ENCODE results near the gene ZGLP1.

Gene ZGLP1

GRCh38 chr19:10271543-10272086, 38.0 kb downstream of the ZGLP1 start:
- no peak for TF ChIP-seq CTCF (IDR thresholded peaks at IDR 0.05; ENCODE audit: extremely low read depth, insufficient read depth, missing control alignments)
- in situ Hi-C loops (cut with MboI; ENCODE audit: low pct_unique_long_range_greater_than_20kb, low sequenced_read_pairs, unreplicated experiment), result loop anchor here (5.0 to 25.0 kb wide), 2 partner anchors 116 to 334 kb away; partner anchors contain the start of gene OLFM2
- DNase-seq (ENCODE audit: low spot score), result peak; percentile 72

- no peak for TF ChIP-seq CTCF (IDR thresholded peaks at IDR 0.05; ENCODE audit: extremely low read depth, insufficient read depth, missing control alignments)
- DNase-seq (ENCODE audit: low spot score), result peak; percentile 82
- in situ Hi-C loops (cut with MboI; ENCODE audit: low pct_unique_long_range_greater_than_20kb, low sequenced_read_pairs, unreplicated experiment), result loop anchor here (5.0 to 25.0 kb wide), 2 partner anchors 116 to 334 kb away; partner anchors contain the start of gene OLFM2
These were observed 38.8 kb downstream of the ZGLP1 start, which contains the start of gene ICAM1 for GRCh38 chr19:10270616-10271394. TSS of gene ICAM1 (plus strand) at chr19:10271120. CDS start at chr19:10271160, 40 bp downstream.

GRCh38 chr19:10270180-10270615, 39.4 kb downstream of the ZGLP1 start:
- peak; percentile 70 for DNase-seq (ENCODE audit: low spot score)
- in situ Hi-C loops (cut with MboI; ENCODE audit: low pct_unique_long_range_greater_than_20kb, low sequenced_read_pairs, unreplicated experiment), result loop anchor here (5.0 to 25.0 kb wide), 2 partner anchors 117 to 333 kb away; partner anchors contain the start of gene OLFM2
- TF ChIP-seq CTCF (IDR thresholded peaks at IDR 0.05; ENCODE audit: extremely low read depth, insufficient read depth, missing control alignments), result no peak

GRCh38 chr19:10269333-10270179, 40.1 kb downstream of the ZGLP1 start:
- TF ChIP-seq CTCF (IDR thresholded peaks at IDR 0.05; ENCODE audit: extremely low read depth, insufficient read depth, missing control alignments), result peak; percentile 96
- DNase-seq (ENCODE audit: low spot score), result peak; percentile 79
- in situ Hi-C loops (cut with MboI; ENCODE audit: low pct_unique_long_range_greater_than_20kb, low sequenced_read_pairs, unreplicated experiment), result loop anchor here (5.0 to 25.0 kb wide), 2 partner anchors 118 to 332 kb away; partner anchors contain the start of gene OLFM2

- no peak for DNase-seq (ENCODE audit: low spot score)
- TF ChIP-seq CTCF (IDR thresholded peaks at IDR 0.05; ENCODE audit: extremely low read depth, insufficient read depth, missing control alignments), result no peak
- in situ Hi-C loops (cut with MboI; ENCODE audit: low pct_unique_long_range_greater_than_20kb, low sequenced_read_pairs, unreplicated experiment), result loop anchor here (25.0 kb wide), 1 partner anchor 331 kb away; the partner anchor contains the start of gene OLFM2
These were observed 41.5 kb downstream of the ZGLP1 start for GRCh38 chr19:10268071-10268470.

GRCh38 chr19:10266706-10267105, 42.9 kb downstream of the ZGLP1 start:
- TF ChIP-seq CTCF (IDR thresholded peaks at IDR 0.05; ENCODE audit: extremely low read depth, insufficient read depth, missing control alignments), result no peak
- in situ Hi-C loops (cut with MboI; ENCODE audit: low pct_unique_long_range_greater_than_20kb, low sequenced_read_pairs, unreplicated experiment), result loop anchor here (25.0 kb wide), 1 partner anchor 329 kb away; the partner anchor contains the start of gene OLFM2
- DNase-seq (ENCODE audit: low spot score), result no peak

All from GM13977 (cell line).